ENCODE results near the gene NHLRC2.

- no peak for TF ChIP-seq CTCF (IDR thresholded peaks at IDR 0.05; ENCODE audit: poor library complexity)
- no peak for TF ChIP-seq EZH2 (IDR thresholded peaks at IDR 0.05; ENCODE audit: borderline replicate concordance)
Observed at GRCh38 chr10:113858541-113858940, 4.1 kb downstream of the NHLRC2 start.

Data from hepatocyte (in vitro differentiated cells).